Hematopoietic multipotent progenitor cell treated with erythropoietin and hydrocortisone succinate and interleukin-3 and kit ligand, for 6 days (in vitro differentiated cells): Measurements from ENCODE around the gene CACNA1G.

Experiments used
- DNase-seq: peaks from one replicate; pipeline ENCODE4 v3.0.0-alpha.2; 2015

CACNA1G gene

GRCh38 chr17:50570032-50570431 lies 9.5 kb downstream of the CACNA1G start:
- no peak for DNase-seq

GRCh38 chr17:50570528-50570927 lies 10.0 kb downstream of the CACNA1G start:
- no peak for DNase-seq

GRCh38 chr17:50571681-50572080 lies 11.2 kb downstream of the CACNA1G start:
- no peak for DNase-seq

GRCh38 chr17:50572541-50572940 lies 12.0 kb downstream of the CACNA1G start:
- DNase-seq = no peak

GRCh38 chr17:50573866-50574611 lies 13.5 kb downstream of the CACNA1G start:
- DNase-seq = no peak

- DNase-seq = peak; percentile 28
Measured at GRCh38 chr17:50575581-50576210, 15.2 kb downstream of the CACNA1G start.

- DNase-seq = no peak
Measured at GRCh38 chr17:50576864-50577263, 16.3 kb downstream of the CACNA1G start.

- DNase-seq = no peak
Measured at GRCh38 chr17:50577451-50577954, 17.0 kb downstream of the CACNA1G start.

GRCh38 chr17:50578173-50578572 lies 17.7 kb downstream of the CACNA1G start:
- no peak for DNase-seq

- no peak for DNase-seq
Measured at GRCh38 chr17:50579399-50579798, 18.9 kb downstream of the CACNA1G start.

GRCh38 chr17:50580646-50581045 lies 20.1 kb downstream of the CACNA1G start:
- DNase-seq = no peak

- DNase-seq = no peak
Measured at GRCh38 chr17:50581316-50581715, 20.8 kb downstream of the CACNA1G start.

- no peak for DNase-seq
Measured at GRCh38 chr17:50582741-50583140, 22.2 kb downstream of the CACNA1G start.

- no peak for DNase-seq
Measured at GRCh38 chr17:50583641-50584040, 23.1 kb downstream of the CACNA1G start.

GRCh38 chr17:50584116-50584515 lies 23.6 kb downstream of the CACNA1G start:
- DNase-seq = no peak

- no peak for DNase-seq
Measured at GRCh38 chr17:50584749-50585148, 24.2 kb downstream of the CACNA1G start.

- DNase-seq = no peak
Measured at GRCh38 chr17:50585346-50585745, 24.8 kb downstream of the CACNA1G start.

- no peak for DNase-seq
Measured at GRCh38 chr17:50585891-50586290, 25.4 kb downstream of the CACNA1G start.

- no peak for DNase-seq
Measured at GRCh38 chr17:50586421-50587247, 26.1 kb downstream of the CACNA1G start.

GRCh38 chr17:50587571-50587970 lies 27.1 kb downstream of the CACNA1G start:
- DNase-seq = no peak

- no peak for DNase-seq
Measured at GRCh38 chr17:50588391-50589049, 28.0 kb downstream of the CACNA1G start.

- DNase-seq = no peak
Measured at GRCh38 chr17:50589095-50589705, 28.7 kb downstream of the CACNA1G start.
